HepG2 (cell line): Measurements from ENCODE around the gene IER2. TPM values are rescaled to one million over a fixed set of nuclear protein-coding genes. Genes with fewer than 3 reads are reported as not detected.
A peak's percentile ranks its signal among the peaks of the same experiment; 100 is the strongest.

Experiments
- ATF7-NPFF ChIP-seq: sonication (generic); formaldehyde crosslinking; IDR thresholded peaks from 2 replicates; pipeline ENCODE4 v1.8.1; 2023; ENCODE audit warnings: mild to moderate bottlenecking, low read depth, missing genetic modification reagents, moderate library complexity
- BORCS8-MEF2B ChIP-seq: sonication (generic); formaldehyde crosslinking; IDR thresholded peaks from 2 replicates; pipeline ENCODE4 v1.8.0; 2022; ENCODE audit warnings: mild to moderate bottlenecking, missing genetic modification reagents
- CENPX ChIP-seq: sonication (generic); formaldehyde crosslinking; IDR thresholded peaks from 2 replicates; pipeline ENCODE4 v1.9.0; 2021; ENCODE audit warnings: mild to moderate bottlenecking, missing genetic modification reagents, moderate library complexity
- DMTF1 ChIP-seq: sonication (generic); formaldehyde crosslinking; IDR thresholded peaks from 2 replicates; pipeline ENCODE4 v1.4.0; 2020; ENCODE audit warnings: mild to moderate bottlenecking, missing genetic modification reagents
- FOXA3 ChIP-seq: IDR thresholded peaks from 2 replicates; pipeline ENCODE4 v1.6.1; 2016; ENCODE audit warnings: missing genetic modification reagents, missing compliant biosample characterization
- IRX3 ChIP-seq: sonication (generic); formaldehyde crosslinking; IDR thresholded peaks from 2 replicates; pipeline ENCODE4 v1.8.1; 2023; ENCODE audit warnings: mild to moderate bottlenecking, low read depth, missing genetic modification reagents, borderline replicate concordance
- KLF6 ChIP-seq: IDR thresholded peaks from 2 replicates; pipeline ENCODE4 v1.8.0; 2016; ENCODE audit warnings: missing biosample characterization, missing genetic modification reagents
- MXI1 ChIP-seq: IDR thresholded peaks from 3 replicates; pipeline ENCODE4 v1.6.1; 2012; ENCODE audit warnings: low read depth, low read length, inconsistent platforms, borderline replicate concordance
- PAF1 ChIP-seq: IDR thresholded peaks from 2 replicates; pipeline ENCODE4 v1.6.1; 2016; ENCODE audit warnings: missing genetic modification reagents, missing compliant biosample characterization
- SNAPC4 ChIP-seq: sonication (generic); formaldehyde crosslinking; IDR thresholded peaks from 2 replicates; pipeline ENCODE4 v1.4.0; 2020; ENCODE audit warnings: mild to moderate bottlenecking, missing genetic modification reagents
- SRSF1 ChIP-seq: fragments of 200-400 bp; formaldehyde crosslinking; optimal IDR thresholded peaks from 2 replicates; pipeline ENCODE3; 2017; ENCODE audit warnings: mild to moderate bottlenecking, low read depth, low read length, moderate library complexity
- SRY ChIP-seq: sonication (generic); formaldehyde crosslinking; IDR thresholded peaks from 2 replicates; pipeline ENCODE4 v1.8.0; 2022; ENCODE audit warnings: mild to moderate bottlenecking, missing genetic modification reagents
- ZNF142 ChIP-seq: sonication (generic); formaldehyde crosslinking; IDR thresholded peaks from 2 replicates; pipeline ENCODE4 v1.4.0; 2020; ENCODE audit warnings: missing genetic modification reagents
- ZNF143 ChIP-seq: sonication (generic); formaldehyde crosslinking; IDR thresholded peaks from 2 replicates; pipeline ENCODE4 v1.4.0; 2020; ENCODE audit warnings: missing genetic modification reagents
- ZNF205 ChIP-seq: IDR thresholded peaks from 2 replicates; pipeline ENCODE4 v1.6.1; 2018; ENCODE audit warnings: missing biosample characterization, missing genetic modification reagents
- ZNF550 ChIP-seq: sonication (generic); formaldehyde crosslinking; IDR thresholded peaks from 2 replicates; pipeline ENCODE4 v1.4.0; 2020; ENCODE audit warnings: mild to moderate bottlenecking, missing genetic modification reagents, borderline replicate concordance
- polyA plus RNA-seq, 8 experiments: library from polyadenylated mRNA; depleted of rRNA in 3 of 8; stranded (reverse) in 7 of 8; unstranded in 1 of 8; fragments of >200 nt; fragmentation: Illumina TruSeq in 4 of 8; extraction: Trizol in 4 of 8; gene quantifications; 2 replicates each; pipeline versions ENCODE4 v1.2.1 to v1.2.3, GENCODE V29; 2011 to 2016; ENCODE audit warnings: low read depth in 4 of 8, missing spikeins in 1 of 8, mixed read lengths in 1 of 8; ENCODE audit not compliant: insufficient read depth in 1 of 8
- total RNA-seq, 5 experiments: library from RNA; depleted of rRNA; stranded (reverse); fragments of >200 nt; fragmentation: Illumina TruSeq; extraction: Trizol; gene quantifications; 2 replicates each; pipeline ENCODE4 v1.2.3, GENCODE V29; 2016; ENCODE audit warnings: low read depth in 1 of 5

Gene IER2
- total and polyA plus RNA-seq, 2 of the 13 experiments (the other 11 are each of a cell fraction or from before 2014, with no cell fraction given): 10.1 to 14.3 TPM

- TF ChIP-seq SNAPC4 (no peak), ATF7-NPFF (CRISPR knock-in tag) (peak; percentile 79; the same call in 1 of the 2 replicates), SRY (CRISPR knock-in tag) (peak; percentile 13; the same call in 1 of the 2 replicates), KLF6 (CRISPR knock-in tag) (peak; percentile 73), DMTF1 (CRISPR knock-in tag) (peak; percentile 43; the same call in 1 of the 2 replicates), FOXA3 (CRISPR knock-in tag) (peak; percentile 40; the same call in 1 of the 2 replicates), MXI1 (peak; percentile 71; the same call in 1 of the 3 replicates), ZNF143 (CRISPR knock-in tag) (0 out of 2 replicates have a peak, but pooled peaks have one; percentile 18), CENPX (CRISPR knock-in tag) (no peak), PAF1 (CRISPR knock-in tag) (peak; percentile 53; the same call in 1 of the 2 replicates), ZNF142 (peak; percentile 67; the same call in 1 of the 2 replicates), SRSF1 (peak; percentile 95), ZNF550 (CRISPR knock-in tag) (no peak; the same call in 1 of the 2 replicates), ZNF205 (0 out of 2 replicates have a peak, but pooled peaks have one; percentile 48), IRX3 (0 out of 2 replicates have a peak, but pooled peaks have one; percentile 48), BORCS8-MEF2B (CRISPR knock-in tag) (peak; percentile 40; the same call in 1 of the 2 replicates)
These were observed 2.9 kb downstream of the IER2 start (continued) for GRCh38 chr19:13152974-13153568.
